HTR-8/SVneo (cell line): Measurements from ENCODE around the gene PERCC1.

Source experiments
- DNase-seq: peaks from one replicate; pipeline ENCODE4 v3.0.0; 2011; ENCODE audit warnings: low spot score, mixed read lengths; ENCODE audit not compliant: insufficient read length
- FAIRE-seq: peaks from 2 replicates; lab custom pipeline; 2011; peaks lifted over from hg19 to GRCh38; lab: Jason Lieb, UNC

Gene PERCC1

DNA sequence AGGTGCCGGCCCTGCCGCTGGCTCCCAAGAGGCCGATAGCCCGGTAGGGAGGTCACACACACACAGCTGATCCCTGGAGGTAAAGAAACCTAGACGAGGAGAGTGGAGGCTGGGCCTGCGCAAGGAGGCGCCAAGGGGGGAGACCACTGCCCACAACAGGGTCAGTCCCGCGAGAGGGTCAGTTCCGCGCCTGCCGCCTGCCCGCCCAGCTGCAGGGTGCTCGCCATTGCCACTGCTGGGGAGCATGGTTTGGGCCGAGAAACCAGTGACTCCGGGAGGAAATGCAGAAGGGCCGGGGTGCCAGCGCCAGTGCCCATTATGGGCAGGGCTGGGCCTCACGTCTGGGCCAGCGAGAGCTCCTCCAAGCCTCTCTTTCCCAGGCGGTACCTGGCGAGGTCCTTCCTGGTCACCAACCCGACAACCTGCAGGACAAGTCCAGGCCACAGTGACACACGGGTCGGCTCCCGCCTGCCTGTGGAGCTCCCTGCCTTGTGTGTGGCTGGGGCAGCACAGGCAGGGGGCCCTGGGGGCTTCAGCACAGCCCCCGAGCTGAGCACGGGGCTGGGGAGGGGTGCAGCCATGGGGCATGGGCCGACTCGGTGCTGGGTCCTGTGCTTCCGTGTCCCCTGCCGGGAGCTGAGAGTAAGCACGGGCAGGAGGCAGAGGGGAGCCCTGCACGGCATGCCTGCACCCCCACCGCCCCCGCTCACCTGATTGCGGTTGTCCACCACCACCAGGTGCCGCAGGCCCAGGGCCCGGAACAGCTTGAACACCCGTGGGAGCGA, 15.6 kb downstream of the PERCC1 start:
- FAIRE-seq: no peak
- DNase-seq: no peak

DNA sequence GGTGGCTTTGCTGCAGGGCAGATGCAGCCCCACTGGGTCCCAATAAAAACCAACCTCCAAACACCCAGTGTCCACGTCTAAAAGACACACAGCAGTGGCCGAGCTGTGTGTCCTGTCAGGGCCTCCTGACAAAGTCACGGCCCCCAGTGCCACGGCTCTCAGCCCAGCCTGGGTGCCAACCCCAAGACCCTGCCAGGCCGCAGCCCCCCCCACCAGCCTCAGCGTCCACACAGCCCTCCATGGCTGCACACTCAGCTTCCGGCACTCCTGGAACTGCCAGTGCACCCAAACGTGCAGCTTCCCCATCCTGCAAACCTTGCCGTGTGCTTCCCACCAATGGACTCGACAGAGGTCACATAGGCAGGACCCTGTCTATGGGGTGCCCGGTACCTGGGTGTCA, 17.1 kb downstream of the PERCC1 start:
- FAIRE-seq (no peak), DNase-seq (no peak)

DNA sequence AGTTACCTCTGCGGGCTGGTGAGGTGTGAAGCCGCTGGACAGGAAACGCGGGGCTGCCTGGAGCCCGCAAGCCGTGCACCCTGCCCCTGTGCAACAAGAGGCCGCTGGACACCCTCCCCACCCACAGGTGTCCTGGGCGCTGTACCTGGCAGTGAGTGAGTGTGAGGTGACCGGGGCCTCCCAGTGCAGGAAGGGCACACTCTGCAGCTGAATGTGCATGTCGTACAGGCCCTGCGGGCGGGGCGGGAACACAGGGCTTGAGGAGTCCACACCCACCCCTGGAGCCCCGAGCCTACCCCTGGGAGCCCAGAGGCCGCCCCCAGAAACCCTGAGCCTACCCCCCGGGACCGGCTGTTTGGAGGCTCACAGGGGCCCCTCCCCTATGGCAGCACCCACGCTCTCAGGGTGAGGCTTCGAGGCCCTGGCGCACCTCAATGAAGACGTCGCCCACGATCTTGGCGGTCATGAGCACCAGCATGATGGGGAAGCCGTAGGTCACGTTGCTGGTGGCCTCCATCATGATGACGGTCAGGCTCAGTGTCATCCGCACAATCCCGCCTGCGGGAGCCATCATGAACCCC, 17.7 kb downstream of the PERCC1 start:
- FAIRE-seq (no peak), DNase-seq (no peak)

DNA sequence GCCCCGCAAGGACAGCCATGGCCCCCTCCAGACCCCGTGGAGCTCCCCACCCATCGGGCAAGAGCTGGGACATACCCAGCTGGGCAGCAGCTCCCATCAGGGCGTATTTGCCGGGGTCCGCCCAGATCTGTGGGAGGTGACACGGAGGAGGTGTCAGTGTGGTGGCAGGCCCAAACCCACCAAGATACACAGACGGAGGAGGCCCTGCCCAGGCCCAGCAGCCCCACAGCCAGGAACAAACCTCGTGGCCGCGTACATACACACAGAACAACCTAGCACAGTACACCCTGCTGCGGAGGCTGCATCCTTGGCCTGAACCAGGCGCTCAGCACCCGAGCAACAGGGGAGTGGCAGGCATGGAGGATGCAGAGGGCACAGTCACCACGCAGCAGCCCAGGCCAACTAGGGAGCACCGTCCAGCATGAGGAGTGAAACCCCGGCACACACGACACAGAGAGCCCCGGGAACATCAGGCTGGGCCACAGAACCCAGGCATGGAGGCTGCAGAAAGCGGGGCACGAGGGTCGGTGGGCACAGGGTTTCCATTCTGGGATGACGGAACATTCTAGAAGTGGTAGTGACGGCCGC, 18.4 kb downstream of the PERCC1 start:
- FAIRE-seq (no peak), DNase-seq (no peak)

DNA sequence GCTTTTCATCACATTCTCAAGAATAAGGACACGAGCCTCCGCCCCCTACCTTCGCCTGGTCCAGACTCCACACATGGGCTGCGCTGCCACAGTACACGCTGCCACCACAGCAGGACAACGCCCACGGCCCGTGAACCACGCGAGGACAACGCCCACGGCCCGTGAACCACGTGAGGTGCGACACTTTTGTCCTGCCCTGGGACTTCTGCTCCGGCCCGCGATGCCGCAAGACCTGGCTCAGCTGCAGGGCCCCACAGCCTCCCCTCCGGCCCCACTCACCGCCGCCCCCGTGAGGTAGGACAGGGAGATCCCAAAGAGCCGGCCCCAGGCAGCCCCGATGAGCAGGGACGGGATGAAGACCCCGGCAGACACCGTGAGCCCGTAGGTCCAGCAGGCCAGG, 19.3 kb downstream of the PERCC1 start:
- no peak for DNase-seq
- FAIRE-seq: no peak

DNA sequence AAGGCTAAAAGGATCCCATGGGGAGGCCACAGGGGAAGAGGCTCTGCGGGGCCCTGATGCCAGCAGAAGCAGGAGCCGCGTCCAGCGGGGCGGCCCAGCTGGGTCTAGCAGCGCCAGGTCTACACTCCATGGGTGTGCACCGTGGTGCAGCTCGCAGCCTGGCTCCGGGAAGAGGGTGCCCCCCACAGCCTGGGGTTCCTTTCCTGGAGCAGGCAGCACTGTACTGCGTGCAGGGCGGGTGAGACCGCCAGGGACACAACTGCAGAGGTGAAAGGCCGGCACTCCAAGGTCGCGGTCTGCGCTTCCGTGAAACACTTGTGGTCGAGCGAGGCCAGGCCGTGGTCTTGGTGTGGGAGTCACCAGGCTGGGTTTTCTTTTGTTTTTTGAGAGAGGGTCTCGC, 20.0 kb downstream of the PERCC1 start:
- DNase-seq (no peak), FAIRE-seq (no peak)

DNA sequence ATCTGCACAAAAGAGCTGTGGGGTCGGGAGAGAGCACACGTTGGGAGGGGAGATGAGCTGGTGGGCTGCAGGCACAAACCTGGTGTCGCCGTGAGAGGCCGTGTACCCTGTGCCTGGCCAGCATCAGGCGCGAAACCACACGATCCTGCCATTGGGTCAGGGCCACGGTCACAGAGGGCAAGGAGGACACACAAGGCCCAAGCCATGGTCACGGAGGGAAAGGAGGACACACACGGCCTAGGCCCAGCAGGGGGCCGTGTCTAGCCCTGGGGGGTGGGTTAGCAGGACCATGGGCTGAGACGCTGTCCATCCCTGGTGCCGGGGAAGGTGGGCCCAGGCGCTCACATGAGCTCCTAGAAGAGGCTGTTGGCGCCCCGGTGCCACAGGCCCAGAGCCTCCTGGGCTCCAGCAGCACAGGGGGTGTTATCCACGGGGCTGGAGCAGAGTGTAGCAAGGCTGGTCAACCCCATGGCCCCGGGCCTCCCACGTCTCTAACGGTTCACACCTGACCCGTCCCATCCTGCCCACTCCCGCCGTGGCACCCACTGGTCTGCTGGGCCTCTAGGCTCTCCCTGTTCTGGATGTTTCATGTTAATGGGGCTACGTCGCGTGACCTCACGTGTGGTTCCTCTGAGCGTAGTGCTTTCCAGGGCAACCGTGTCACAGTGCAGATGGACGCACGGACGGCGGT, 21.0 kb downstream of the PERCC1 start:
- FAIRE-seq: no peak
- no peak for DNase-seq

DNA sequence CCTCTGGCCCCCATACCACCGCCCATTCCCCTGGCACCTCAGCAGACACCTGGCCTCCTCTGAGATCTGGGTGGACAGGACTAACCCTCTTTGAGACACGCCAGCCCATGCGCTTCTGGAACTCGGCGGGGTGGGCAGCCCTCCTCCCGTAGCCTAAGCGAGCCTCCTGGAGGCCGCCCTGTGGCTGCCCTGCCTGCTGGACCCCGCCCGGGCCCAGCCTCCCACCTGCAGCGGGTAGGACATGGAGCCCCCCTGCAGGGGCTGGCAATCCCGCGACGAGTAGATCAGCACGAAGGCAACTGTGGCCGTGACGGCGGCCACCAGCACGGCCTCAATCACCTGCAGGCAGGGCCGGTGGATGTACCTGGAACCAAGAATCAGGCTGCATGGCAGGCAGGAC, 21.7 kb downstream of the PERCC1 start:
- DNase-seq (no peak), FAIRE-seq (no peak)

DNA sequence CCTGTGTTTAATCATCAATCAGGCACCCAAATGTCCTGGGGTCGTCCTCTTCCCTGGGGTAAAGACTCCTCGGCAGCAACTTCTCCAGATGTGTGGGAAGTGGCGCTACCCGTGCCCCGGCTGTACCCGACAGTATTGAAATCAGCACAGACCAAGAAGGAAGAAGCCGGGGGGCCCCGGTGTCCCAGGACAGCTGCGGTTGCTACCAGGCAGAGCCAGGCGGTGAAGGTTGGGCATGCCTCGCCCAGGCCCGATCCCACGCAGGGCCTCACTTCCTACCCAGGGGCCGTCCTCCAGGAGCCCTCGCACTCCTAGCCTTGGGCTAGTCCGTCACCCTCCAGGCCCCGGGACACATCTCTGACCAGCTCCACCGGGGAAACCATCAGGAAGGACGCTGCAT, 22.4 kb downstream of the PERCC1 start:
- DNase-seq (no peak), FAIRE-seq (no peak)

DNA sequence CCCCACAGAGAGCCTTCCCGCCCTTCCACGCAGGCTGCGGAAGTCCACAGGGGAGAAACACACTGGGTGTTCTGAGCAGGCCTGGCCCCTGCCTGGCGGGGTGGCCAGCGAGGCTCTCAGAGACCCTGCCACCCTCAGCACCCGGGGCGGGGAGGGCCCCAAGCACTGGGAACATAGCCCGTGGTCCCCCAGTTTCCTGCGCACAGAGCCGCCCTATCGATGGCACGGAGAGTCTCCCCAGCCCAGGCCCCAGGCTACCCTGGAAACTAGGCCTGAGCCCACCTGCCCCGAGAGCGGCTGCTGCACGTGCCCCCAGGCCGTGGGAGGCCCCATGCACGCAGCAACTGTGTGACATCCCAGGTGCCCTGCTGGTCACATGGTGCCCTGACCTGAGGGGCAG, 23.7 kb downstream of the PERCC1 start:
- DNase-seq (no peak), FAIRE-seq (no peak)

DNA sequence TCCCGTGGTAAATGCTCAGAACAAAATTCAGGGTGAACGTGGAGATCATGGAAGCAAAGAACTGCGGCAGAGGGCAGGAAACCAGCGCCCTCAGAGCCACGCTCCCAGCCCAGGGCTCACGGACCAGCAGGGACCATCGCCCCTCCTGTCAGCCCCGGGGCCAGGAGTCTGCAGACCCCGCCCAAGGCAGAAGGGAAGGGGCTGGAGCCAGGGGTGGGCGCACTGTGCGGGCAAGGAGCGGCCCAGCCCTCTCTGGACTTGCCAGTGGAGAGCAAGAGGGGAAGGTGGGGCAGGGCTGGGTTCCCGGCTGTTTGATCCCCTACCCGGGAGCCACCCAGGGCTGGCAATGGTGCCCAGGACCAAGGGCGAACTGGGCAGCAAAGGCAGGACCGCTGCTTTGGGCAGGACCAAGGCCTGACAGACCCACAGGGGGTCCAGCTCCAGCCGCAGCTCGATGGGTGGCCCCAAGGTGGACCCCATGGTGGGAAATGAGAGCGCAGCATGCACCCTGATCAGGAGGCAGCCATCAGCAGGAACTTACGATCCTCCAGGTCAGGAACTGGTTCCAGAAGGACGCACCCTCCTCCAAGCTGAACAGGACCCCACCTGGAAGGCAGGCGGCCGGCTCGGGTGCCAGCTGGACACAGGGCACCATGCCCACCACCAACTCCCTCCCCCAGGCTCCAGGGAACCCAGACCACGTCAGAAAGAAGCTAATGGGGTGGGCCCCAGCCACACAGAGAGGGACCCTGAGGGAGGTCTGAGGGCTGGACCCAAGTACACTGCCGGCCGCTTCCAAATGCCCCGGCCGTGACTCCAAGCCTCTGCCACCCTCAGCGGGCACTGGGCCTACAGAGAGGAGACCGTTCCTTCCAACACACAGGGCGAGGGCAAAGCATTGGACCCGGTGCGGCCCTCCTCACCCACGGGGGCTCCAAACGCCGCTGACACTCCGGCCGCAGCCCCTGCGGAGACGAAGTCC, 24.6 kb downstream of the PERCC1 start:
- FAIRE-seq: no peak
- DNase-seq: no peak

DNA sequence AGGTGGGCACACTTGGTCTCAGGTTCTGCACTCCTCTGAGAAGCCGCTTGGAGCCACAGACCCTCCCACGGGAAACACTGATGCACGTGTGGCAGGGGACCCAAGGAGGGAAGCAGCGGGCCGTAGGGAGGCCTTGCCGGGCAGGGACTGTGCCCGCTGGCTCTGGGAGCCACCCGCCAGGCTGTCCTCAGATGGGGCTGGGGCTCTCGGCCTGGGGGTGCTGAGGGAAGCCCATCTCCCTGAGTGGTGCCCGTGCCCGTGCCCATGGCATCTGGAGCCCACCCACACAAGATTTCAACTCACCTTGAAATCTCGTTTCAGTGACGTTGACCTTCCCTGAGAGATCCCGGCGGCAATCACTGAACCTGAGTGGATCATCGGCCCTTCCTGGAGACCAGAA, 26.1 kb downstream of the PERCC1 start:
- FAIRE-seq: no peak
- no peak for DNase-seq

DNA sequence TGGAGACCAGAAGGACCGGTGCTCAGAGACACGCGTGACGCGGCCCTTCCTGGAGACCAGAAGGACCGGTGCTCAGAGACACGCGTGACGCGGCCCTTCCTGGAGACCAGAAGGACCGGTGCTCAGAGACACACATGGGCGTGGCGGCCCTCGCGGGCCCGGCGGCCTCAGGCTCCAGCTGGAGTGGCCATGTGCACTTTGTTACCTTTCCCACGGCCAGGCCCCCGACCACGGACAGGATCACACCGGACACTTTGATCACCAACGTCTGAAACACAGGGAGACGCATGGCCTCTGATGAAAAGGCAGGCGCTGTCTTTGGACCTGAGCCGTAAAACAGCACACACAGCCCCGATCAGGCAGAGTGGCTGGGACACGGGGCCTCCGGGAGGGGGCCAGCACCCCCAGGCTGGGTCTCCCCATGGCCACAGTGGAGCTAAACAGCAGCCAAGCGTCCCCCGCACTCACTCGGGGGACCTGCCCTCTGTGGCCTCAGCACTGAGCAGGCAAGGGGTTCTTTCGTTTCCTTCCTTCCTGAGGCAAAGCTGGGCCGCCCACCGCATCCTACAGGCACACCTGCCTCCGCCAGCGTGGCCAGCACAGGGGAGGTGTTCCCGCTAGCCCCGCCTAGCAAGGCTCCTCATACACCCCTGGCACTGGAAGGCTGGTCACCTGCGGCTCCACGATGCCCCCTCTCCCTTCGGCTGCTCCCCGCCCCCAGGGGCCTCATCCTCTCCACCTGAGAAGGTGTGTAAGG, 26.8 kb downstream of the PERCC1 start:
- FAIRE-seq: no peak
- no peak for DNase-seq

DNA sequence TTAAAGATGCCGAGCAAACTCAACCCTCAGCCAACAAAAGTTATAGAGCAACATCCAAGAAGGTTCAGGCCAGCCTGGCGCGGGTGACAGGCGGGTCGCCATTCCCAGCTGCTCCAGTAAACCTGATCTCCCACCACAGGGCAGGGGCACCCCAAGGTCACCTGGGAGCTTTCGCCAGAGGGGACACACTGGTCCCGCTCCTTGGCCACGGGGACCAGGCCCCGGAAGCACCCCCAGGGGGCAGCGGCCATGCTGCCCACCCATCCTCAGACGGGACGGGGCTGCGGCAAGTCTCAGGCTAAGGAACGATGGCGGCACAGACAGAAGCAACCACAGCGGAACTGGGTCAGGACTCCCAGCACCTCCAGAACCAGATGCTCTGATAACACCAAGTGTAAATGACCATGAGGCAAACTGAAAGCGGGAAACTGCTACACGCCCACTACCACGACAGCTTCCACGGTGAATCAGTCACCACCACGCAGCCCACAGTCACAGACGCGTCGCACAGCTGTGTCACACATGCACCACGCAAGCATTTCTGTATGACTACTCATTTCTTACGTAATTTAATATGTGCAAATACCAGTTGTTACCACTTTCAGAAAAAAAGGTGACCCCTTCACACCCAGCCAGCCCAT, 27.6 kb downstream of the PERCC1 start:
- no peak for DNase-seq
- no peak for FAIRE-seq

DNA sequence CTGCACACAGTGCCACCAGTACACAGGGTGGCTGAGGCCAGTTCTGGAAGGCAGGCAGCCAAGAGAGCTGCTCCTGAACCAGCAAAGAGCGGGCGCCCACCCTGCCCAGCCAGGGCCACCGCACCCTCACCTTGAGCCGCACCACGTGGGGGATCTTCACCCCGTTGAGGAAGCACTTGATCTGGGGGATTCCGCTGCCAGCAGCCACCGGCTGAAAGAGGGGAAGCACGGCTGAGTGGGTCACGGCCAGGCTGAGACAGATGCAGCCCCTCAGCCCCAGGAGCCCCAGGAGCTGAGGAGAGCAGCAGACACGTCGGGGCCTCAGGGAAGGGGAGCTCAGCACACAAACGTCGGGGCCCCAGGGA, 28.1 kb downstream of the PERCC1 start:
- DNase-seq (no peak), FAIRE-seq (no peak)

DNA sequence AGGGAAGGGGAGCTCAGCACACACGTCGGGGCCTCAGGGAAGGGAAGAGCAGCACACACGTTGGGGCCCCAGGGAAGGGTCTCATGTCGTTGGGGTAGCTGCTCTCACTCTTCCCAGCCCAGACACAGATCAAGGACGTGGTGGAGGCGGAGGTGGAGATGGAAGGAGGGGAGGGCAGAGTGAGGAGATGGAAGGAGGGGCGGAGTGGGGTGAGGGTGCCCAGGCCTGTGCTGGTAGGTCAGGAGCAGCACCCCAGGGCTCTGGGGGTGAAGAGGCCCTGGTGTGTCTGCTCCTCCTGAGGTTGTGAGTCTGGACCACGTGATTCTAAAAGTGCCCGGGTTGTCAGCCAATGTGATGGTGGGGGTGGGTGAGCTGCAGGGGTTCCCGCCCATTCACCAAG, 29.1 kb downstream of the PERCC1 start:
- no peak for DNase-seq
- no peak for FAIRE-seq

DNA sequence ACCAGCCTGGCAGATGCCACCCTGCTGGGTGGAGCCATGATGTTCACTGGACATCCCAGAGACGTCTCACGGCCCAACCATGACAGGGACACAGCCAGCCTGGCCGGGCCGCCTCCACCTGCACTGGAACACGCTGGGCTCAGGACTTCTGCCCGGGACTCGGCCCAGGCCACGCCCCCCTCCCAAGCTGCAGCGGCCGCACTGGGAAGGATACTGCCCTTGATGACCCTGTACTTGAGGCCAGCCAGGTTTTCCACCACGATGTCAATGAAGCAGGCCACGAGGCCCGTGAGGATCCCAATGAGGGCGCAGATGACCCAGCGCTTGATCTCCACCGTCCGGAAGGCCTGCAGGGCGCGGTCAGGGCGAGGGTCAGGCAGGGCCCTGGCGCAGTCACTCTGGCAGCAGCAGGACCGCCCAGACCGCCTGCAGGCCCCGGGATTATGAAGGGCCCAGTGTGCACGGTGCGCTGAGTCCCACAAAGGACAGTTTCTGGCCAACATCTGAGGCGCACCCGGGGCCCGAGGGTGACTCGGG, 29.8 kb downstream of the PERCC1 start:
- no peak for FAIRE-seq

DNA sequence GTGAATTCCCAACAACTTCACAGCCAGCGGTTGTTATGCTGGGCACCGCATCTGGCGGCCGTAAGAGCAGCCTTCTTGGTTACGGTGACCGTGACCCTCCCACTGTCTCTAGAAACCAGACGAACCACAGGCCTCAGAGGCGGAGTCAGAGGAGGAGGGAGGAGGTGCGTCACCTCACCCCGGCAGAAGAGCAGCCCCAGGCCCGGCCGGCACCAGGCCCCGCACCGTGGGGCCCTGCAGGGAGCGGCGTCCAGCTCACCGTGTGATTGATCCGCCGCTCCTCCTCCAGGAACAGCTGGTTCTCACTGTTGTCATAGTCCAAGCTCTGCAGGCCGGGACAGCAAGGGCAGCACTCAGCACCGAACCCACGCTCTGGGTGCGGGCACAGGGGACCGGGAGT, 30.3 kb downstream of the PERCC1 start:
- FAIRE-seq (no peak), DNase-seq (no peak)

More for the DNA sequence above, 29.8 kb downstream of the PERCC1 start:
- no peak for DNase-seq
